ENCODE results near the gene DAAM1.

GRCh38 chr14:59316151-59316830 lies 127.8 kb downstream of the DAAM1 start:
- TF ChIP-seq POLR2A (IDR thresholded peaks at IDR 0.05) (no peak), CTCF (IDR thresholded peaks at IDR 0.05 in 8 of 11, conservative IDR thresholded peaks at IDR 0.05 in 3 of 11) (no peak)

All from spleen (tissue), 7 donors.